ENCODE measurements around the gene PBX3. TPM values are rescaled to one million over a fixed set of nuclear protein-coding genes. Genes with fewer than 3 reads are reported as not detected.
"Not testable (repeated sequence)": the region's sequence is repeated elsewhere in the genome, so short reads cannot be mapped to it uniquely, and the experiment has no call there.

Gene PBX3
- total RNA-seq, 1 donor from 2014 or later: 46.1 TPM

- H3K27ac ChIP-seq: no peak overlapping the region
- no peaks in the 10 kb centered on the region for H3K36me3 ChIP-seq
- intact Hi-C loops (cut with DNase I): no loop called here
- no peak overlapping the region for H3K4me3 ChIP-seq
- no peaks in the 10 kb centered on the region for H3K27me3 ChIP-seq (ENCODE audit: low read depth)
- H3K9me3 ChIP-seq: no peaks in the 10 kb centered on the region
- ATAC-seq (no peak), DNase-seq (no peak)
- no peaks in the 10 kb centered on the region for H3K4me1 ChIP-seq
- no peak for TF ChIP-seq CTCF (IDR thresholded peaks at IDR 0.05)
Measured at GRCh38 chr9:125774106-125774505, 26.9 kb downstream of the PBX3 start.

GRCh38 chr9:125776789-125777188 is 29.6 kb downstream of the PBX3 start:
- H3K36me3 ChIP-seq; intact Hi-C loops (cut with DNase I); H3K4me3 ChIP-seq; ATAC-seq; H3K27ac ChIP-seq; H3K9me3 ChIP-seq; DNase-seq; H3K4me1 ChIP-seq; H3K27me3 ChIP-seq (ENCODE audit: low read depth): not testable (repeated sequence)

- DNase-seq; intact Hi-C loops (cut with DNase I); H3K36me3 ChIP-seq; H3K9me3 ChIP-seq; ATAC-seq; H3K4me3 ChIP-seq; H3K27me3 ChIP-seq (ENCODE audit: low read depth); H3K27ac ChIP-seq; H3K4me1 ChIP-seq: not testable (repeated sequence)
Measured at GRCh38 chr9:125778538-125779219, 31.5 kb downstream of the PBX3 start.

GRCh38 chr9:125779220-125779565 is 32.0 kb downstream of the PBX3 start:
- H3K36me3 ChIP-seq; DNase-seq; H3K27me3 ChIP-seq (ENCODE audit: low read depth); H3K9me3 ChIP-seq; ATAC-seq; H3K27ac ChIP-seq; H3K4me3 ChIP-seq; intact Hi-C loops (cut with DNase I); H3K4me1 ChIP-seq: not testable (repeated sequence)

- intact Hi-C loops (cut with DNase I): no loop called here
- Histone ChIP-seq H3K4me3 (no peak overlapping the region), H3K9me3 (no peaks in the 10 kb centered on the region), H3K36me3 (no peaks in the 10 kb centered on the region), H3K27me3 (ENCODE audit: low read depth) (no peaks in the 10 kb centered on the region), H3K27ac (no peak overlapping the region), H3K4me1 (no peaks in the 10 kb centered on the region)
- TF ChIP-seq CTCF (IDR thresholded peaks at IDR 0.05): no peak
- DNase-seq (no peak), ATAC-seq (no peak)
Measured at GRCh38 chr9:125782718-125783117, 35.5 kb downstream of the PBX3 start.

- Histone ChIP-seq H3K4me1 (no peaks in the 10 kb centered on the region), H3K27me3 (ENCODE audit: low read depth) (no peaks in the 10 kb centered on the region), H3K9me3 (no peaks in the 10 kb centered on the region), H3K36me3 (no peaks in the 10 kb centered on the region), H3K27ac (no peak overlapping the region), H3K4me3 (no peak overlapping the region)
- intact Hi-C loops (cut with DNase I): no loop called here
- no peak for ATAC-seq
- DNase-seq: no peak
- no peak for TF ChIP-seq CTCF (IDR thresholded peaks at IDR 0.05)
Measured at GRCh38 chr9:125784286-125785049, 37.3 kb downstream of the PBX3 start.

GRCh38 chr9:125785248-125785751 is 38.1 kb downstream of the PBX3 start:
- TF ChIP-seq CTCF (IDR thresholded peaks at IDR 0.05): no peak
- Histone ChIP-seq H3K36me3 (no peaks in the 10 kb centered on the region), H3K4me1 (no peaks in the 10 kb centered on the region), H3K27me3 (ENCODE audit: low read depth) (no peaks in the 10 kb centered on the region), H3K27ac (no peak overlapping the region), H3K4me3 (no peak overlapping the region), H3K9me3 (no peaks in the 10 kb centered on the region)
- DNase-seq: no peak
- intact Hi-C loops (cut with DNase I): no loop called here
- peak; percentile 47 to 48 for ATAC-seq

All from lower lobe of right lung (tissue), 2 donors.